ENCODE measurements around the gene SRCIN1.
A peak's percentile ranks its signal among the peaks of the same experiment; 100 is the strongest.

The SRCIN1 gene

GRCh38 chr17:38564254-38564837 lies 41.4 kb downstream of the SRCIN1 start:
- no peak for DNase-seq (ENCODE audit: low read depth in 2 of 2)

GRCh38 chr17:38563362-38564253 lies 42.1 kb downstream of the SRCIN1 start:
- no peak for DNase-seq (ENCODE audit: low read depth in 2 of 2)

- no peak for DNase-seq (ENCODE audit: low read depth in 2 of 2)
Measured at GRCh38 chr17:38562903-38563302, 42.8 kb downstream of the SRCIN1 start.

- no peak for DNase-seq (ENCODE audit: low read depth in 2 of 2)
Measured at GRCh38 chr17:38562215-38562569, 43.6 kb downstream of the SRCIN1 start.

GRCh38 chr17:38561416-38562214 lies 44.1 kb downstream of the SRCIN1 start:
- DNase-seq (ENCODE audit: low read depth in 2 of 2) = no peak

GRCh38 chr17:38560503-38561318 lies 45.0 kb downstream of the SRCIN1 start:
- no peak for DNase-seq (ENCODE audit: low read depth in 2 of 2)

- no peak for DNase-seq (ENCODE audit: low read depth in 2 of 2)
Measured at GRCh38 chr17:38559880-38560230, 45.9 kb downstream of the SRCIN1 start.

GRCh38 chr17:38559051-38559879 lies 46.5 kb downstream of the SRCIN1 start:
- DNase-seq (ENCODE audit: low read depth in 2 of 2) = peak; percentile 70 to 90

- no peak for DNase-seq (ENCODE audit: low read depth in 2 of 2)
Measured at GRCh38 chr17:38558728-38559050, 47.1 kb downstream of the SRCIN1 start.

- peak; percentile 78 to 89 for DNase-seq (ENCODE audit: low read depth in 2 of 2)
Measured at GRCh38 chr17:38557836-38558727, 47.7 kb downstream of the SRCIN1 start.

- no peak for DNase-seq (ENCODE audit: low read depth in 2 of 2)
Measured at GRCh38 chr17:38557396-38557795, 48.4 kb downstream of the SRCIN1 start.

GRCh38 chr17:38556239-38556638 lies 49.5 kb downstream of the SRCIN1 start:
- no peak for DNase-seq (ENCODE audit: low read depth in 2 of 2)

- DNase-seq (ENCODE audit: low read depth in 2 of 2) = no peak
Measured at GRCh38 chr17:38554430-38555350, 51.1 kb downstream of the SRCIN1 start.

GRCh38 chr17:38552343-38552742 lies 53.4 kb downstream of the SRCIN1 start:
- DNase-seq (ENCODE audit: low read depth in 2 of 2) = no peak

GRCh38 chr17:38551121-38551520 lies 54.6 kb downstream of the SRCIN1 start:
- DNase-seq (ENCODE audit: low read depth in 2 of 2) = no peak

- DNase-seq (ENCODE audit: low read depth in 2 of 2) = no peak
Measured at GRCh38 chr17:38550661-38551060, 55.1 kb downstream of the SRCIN1 start.

GRCh38 chr17:38549285-38549684 lies 56.5 kb downstream of the SRCIN1 start:
- no peak for DNase-seq (ENCODE audit: low read depth in 2 of 2)

- no peak for DNase-seq (ENCODE audit: low read depth in 2 of 2)
Measured at GRCh38 chr17:38547444-38547843, 58.3 kb downstream of the SRCIN1 start.

GRCh38 chr17:38546396-38546795 lies 59.4 kb downstream of the SRCIN1 start:
- no peak for DNase-seq (ENCODE audit: low read depth in 2 of 2)
